HEK293T (cell line): ENCODE results near the gene REV1.

Experiments
- ARNT ChIP-seq: fragments of 450-650 bp; IDR thresholded peaks from 2 replicates; pipeline ENCODE4 v1.6.1; 2017; ENCODE audit warnings: mild to moderate bottlenecking
- CTBP1 ChIP-seq: fragments of 450-650 bp; IDR thresholded peaks from 2 replicates; pipeline ENCODE4 v1.6.1; 2016; ENCODE audit warnings: borderline replicate concordance
- ELF4 ChIP-seq: fragments of 450-650 bp; IDR thresholded peaks from 2 replicates; pipeline ENCODE4 v1.6.1; 2017; ENCODE audit warnings: antibody characterized with exemption
- NFRKB ChIP-seq: fragments of 450-650 bp; IDR thresholded peaks from 2 replicates; pipeline ENCODE4 v1.6.1; 2016; ENCODE audit warnings: mild to moderate bottlenecking, moderate library complexity
- SP1 ChIP-seq: fragments of 450-650 bp; IDR thresholded peaks from 2 replicates; pipeline ENCODE4 v1.6.1; 2017
- TARDBP ChIP-seq: fragments of 450-650 bp; IDR thresholded peaks from 2 replicates; pipeline ENCODE4 v1.6.1; 2016
- TF ChIP-seq, protein P1 (sequence below): fragments of 450-650 bp; IDR thresholded peaks from 2 replicates; pipeline ENCODE4 v1.6.1; 2016

DNA sequence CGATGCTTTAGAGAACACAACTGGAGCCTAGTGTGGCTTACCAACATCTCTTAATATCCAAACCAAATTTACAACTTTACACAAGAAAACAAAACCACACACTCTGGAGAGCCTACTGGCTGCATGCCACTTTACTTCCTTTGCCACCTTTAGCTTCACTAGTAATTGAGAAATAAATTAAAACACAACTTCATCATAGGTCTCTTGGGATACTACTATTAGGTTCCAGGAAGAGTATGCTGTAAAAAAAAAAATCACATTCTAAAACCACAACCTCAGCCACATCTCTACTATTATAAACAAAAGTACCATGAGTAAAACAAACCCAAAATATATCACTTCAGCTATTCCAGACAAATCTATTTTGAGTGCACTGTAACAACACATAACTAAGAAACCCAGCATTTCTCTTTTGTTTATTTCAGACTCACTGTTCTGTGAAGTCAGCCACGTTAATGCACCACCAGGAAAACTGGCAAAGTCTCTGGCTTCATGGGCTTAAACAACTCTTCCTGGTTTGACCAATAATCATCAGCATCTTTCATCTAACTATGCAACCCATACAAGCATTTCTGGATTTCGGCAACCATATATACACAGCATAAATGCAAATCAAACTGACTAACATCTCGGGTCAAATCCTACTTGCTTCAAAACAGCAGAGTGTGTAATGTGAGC, 59.1 kb downstream of the REV1 start:
- no peak for TF ChIP-seq CTBP1
- TF ChIP-seq SP1, result no peak
- TF ChIP-seq NFRKB, result no peak
- TF ChIP-seq ELF4, result no peak
- TF ChIP-seq, protein P1, sequence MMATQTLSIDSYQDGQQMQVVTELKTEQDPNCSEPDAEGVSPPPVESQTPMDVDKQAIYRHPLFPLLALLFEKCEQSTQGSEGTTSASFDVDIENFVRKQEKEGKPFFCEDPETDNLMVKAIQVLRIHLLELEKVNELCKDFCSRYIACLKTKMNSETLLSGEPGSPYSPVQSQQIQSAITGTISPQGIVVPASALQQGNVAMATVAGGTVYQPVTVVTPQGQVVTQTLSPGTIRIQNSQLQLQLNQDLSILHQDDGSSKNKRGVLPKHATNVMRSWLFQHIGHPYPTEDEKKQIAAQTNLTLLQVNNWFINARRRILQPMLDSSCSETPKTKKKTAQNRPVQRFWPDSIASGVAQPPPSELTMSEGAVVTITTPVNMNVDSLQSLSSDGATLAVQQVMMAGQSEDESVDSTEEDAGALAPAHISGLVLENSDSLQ, result no peak
- TF ChIP-seq TARDBP, result no peak
- no peak for TF ChIP-seq ARNT
